Hepatocyte (in vitro differentiated cells): ENCODE data around the gene MTCH1. TPM values are rescaled to one million over a fixed set of nuclear protein-coding genes. Genes with fewer than 3 reads are reported as not detected.

Experiments used
- DNase-seq: peaks from one replicate; pipeline ENCODE4 v3.0.0-alpha.2; 2016; ENCODE audit warnings: low spot score
- H2AFZ ChIP-seq: fragments of 200-600 bp; sonication (generic); 2 replicates; pipeline ENCODE4 v1.6.0; 2016; ENCODE audit warnings: antibody characterized with exemption, mild to moderate bottlenecking
- H3K27ac ChIP-seq: fragments of 200-600 bp; sonication (generic); 2 replicates; pipeline ENCODE4 v1.5.1; 2016; ENCODE audit warnings: mild to moderate bottlenecking
- H3K27me3 ChIP-seq: fragments of 200-600 bp; sonication (generic); 2 replicates; pipeline ENCODE4 v1.6.1; 2016
- H3K36me3 ChIP-seq: fragments of 200-600 bp; sonication (generic); replicated peaks from 2 replicates; pipeline ENCODE4 v1.5.1; 2016; ENCODE audit warnings: low read depth; ENCODE audit not compliant: insufficient read depth
- H3K4me1 ChIP-seq: fragments of 200-600 bp; sonication (generic); 2 replicates; pipeline ENCODE4 v1.5.1; 2016; ENCODE audit warnings: mild to moderate bottlenecking, moderate library complexity; ENCODE audit not compliant: insufficient read depth
- H3K4me2 ChIP-seq: fragments of 200-600 bp; sonication (generic); 2 replicates; pipeline ENCODE4 v1.6.0; 2016
- H3K4me3 ChIP-seq: fragments of 200-600 bp; sonication (generic); 2 replicates; pipeline ENCODE4 v1.5.1; 2016; ENCODE audit warnings: mild to moderate bottlenecking
- H3K79me2 ChIP-seq: fragments of 200-600 bp; sonication (generic); 2 replicates; pipeline ENCODE4 v1.6.0; 2017; ENCODE audit warnings: mild to moderate bottlenecking
- H3K9me2 ChIP-seq: fragments of 200-600 bp; sonication (generic); replicated peaks from 2 replicates; pipeline ENCODE4 v1.6.0; 2017; ENCODE audit warnings: mild to moderate bottlenecking; ENCODE audit not compliant: insufficient read depth
- H3K9me3 ChIP-seq: fragments of 200-600 bp; sonication (generic); 2 replicates; pipeline ENCODE4 v1.5.1; 2016; ENCODE audit warnings: low read depth, mild to moderate bottlenecking
- H4K20me1 ChIP-seq: fragments of 200-600 bp; sonication (generic); 2 replicates; pipeline ENCODE4 v1.6.0; 2016; ENCODE audit warnings: mild to moderate bottlenecking; ENCODE audit not compliant: insufficient read depth, poor library complexity, severe bottlenecking
- CTCF ChIP-seq: fragments of 200-600 bp; sonication (generic); IDR thresholded peaks from 2 replicates; pipeline ENCODE4 v1.5.1; 2016; ENCODE audit warnings: antibody characterized with exemption, mild to moderate bottlenecking; ENCODE audit not compliant: poor library complexity
- EZH2 ChIP-seq: fragments of 200-600 bp; sonication (generic); IDR thresholded peaks from 2 replicates; pipeline ENCODE4 v1.6.1; 2016; ENCODE audit warnings: antibody characterized with exemption, mild to moderate bottlenecking, borderline replicate concordance
- EZH2phosphoT487 ChIP-seq: fragments of 200-600 bp; sonication (generic); IDR thresholded peaks from one replicate; pipeline ENCODE4 v1.6.1; 2018; ENCODE audit warnings: antibody characterized with exemption, mild to moderate bottlenecking, low read depth, moderate library complexity; ENCODE audit not compliant: unreplicated experiment, severe bottlenecking
- WGBS: methylation state at CpG from one replicate; pipeline ENCODE4 v1.1.6; 2016; ENCODE audit warnings: low lambda C conversion rate; ENCODE audit errors: missing lambda C conversion rate; 5-methylcytosine and 5-hydroxymethylcytosine counted together
- polyA plus RNA-seq: library from polyadenylated mRNA; unstranded; fragments of >200 nt; fragmentation: Nextera tagmentation; extraction: Ambion mirVana; gene quantifications from 2 replicates; pipeline ENCODE4 v1.2.1, GENCODE V29; 2016
- total RNA-seq: library from RNA; depleted of rRNA; stranded (reverse); fragments of >200 nt; gene quantifications from 2 replicates; pipeline ENCODE4 v1.2.3, GENCODE V29; 2014

The MTCH1 gene
- total and polyA plus RNA-seq, 2 experiments from 2014 or later: 203 to 395 TPM

- H3K79me2 ChIP-seq: no peaks in the 10 kb centered on the region
- H3K27ac ChIP-seq: peak overlapping the region; percentile 15
- no peaks in the 10 kb centered on the region for H3K4me1 ChIP-seq
- H3K9me2 ChIP-seq: no peaks in the 10 kb centered on the region
- no peaks in the 10 kb centered on the region for H4K20me1 ChIP-seq
- TF ChIP-seq CTCF (no peak), EZH2 (no peak), EZH2phosphoT487 (no peak)
- no peaks in the 10 kb centered on the region for H3K27me3 ChIP-seq
- no peaks in the 10 kb centered on the region for H3K36me3 ChIP-seq
- H3K4me3 ChIP-seq: no peak overlapping the region
- H2AFZ ChIP-seq: no peak overlapping the region
- H3K4me2 ChIP-seq: no peak overlapping the region
- DNase-seq: no peak
- WGBS: 76% methylated on average over 12 of the region's 12 CpGs
- H3K9me3 ChIP-seq: no peaks in the 10 kb centered on the region
These were observed 21.5 kb upstream of the MTCH1 start for GRCh38 chr6:37007340-37008043.

- TF ChIP-seq EZH2phosphoT487: no peak
- TF ChIP-seq CTCF: no peak
- no peak for TF ChIP-seq EZH2
- WGBS: 85% methylated on average over 5 of the region's 5 CpGs
- Histone ChIP-seq H4K20me1 (no peaks in the 10 kb centered on the region), H3K79me2 (no peaks in the 10 kb centered on the region), H3K9me2 (no peaks in the 10 kb centered on the region), H3K9me3 (no peaks in the 10 kb centered on the region), H2AFZ (no peak overlapping the region), H3K36me3 (no peaks in the 10 kb centered on the region), H3K27ac (no peak overlapping the region), H3K4me3 (no peak overlapping the region), H3K4me2 (no peak overlapping the region), H3K4me1 (no peaks in the 10 kb centered on the region), H3K27me3 (no peaks in the 10 kb centered on the region)
- no peak for DNase-seq
These were observed 20.9 kb upstream of the MTCH1 start for GRCh38 chr6:37006793-37007339.

GRCh38 chr6:37005827-37006567, 20.0 kb upstream of the MTCH1 start:
- Histone ChIP-seq H2AFZ (no peak overlapping the region), H3K27ac (no peak overlapping the region), H3K4me2 (no peak overlapping the region), H3K4me1 (no peaks in the 10 kb centered on the region), H3K36me3 (no peaks in the 10 kb centered on the region), H3K27me3 (no peaks in the 10 kb centered on the region), H3K79me2 (no peaks in the 10 kb centered on the region), H4K20me1 (no peaks in the 10 kb centered on the region), H3K9me2 (no peaks in the 10 kb centered on the region), H3K4me3 (no peak overlapping the region), H3K9me3 (no peaks in the 10 kb centered on the region)
- TF ChIP-seq EZH2 (no peak), CTCF (no peak), EZH2phosphoT487 (no peak)
- 92% methylated on average over 13 of the region's 13 CpGs for WGBS
- DNase-seq: no peak
